Neural cell (in vitro differentiated cells): ENCODE data around the gene NPNT. TPM values are rescaled to one million over a fixed set of nuclear protein-coding genes. Genes with fewer than 3 reads are reported as not detected.

Experiments
- H2AFZ ChIP-seq: fragments of 200-600, 300-800 bp; sonication (generic), shearing (Covaris generic); 2 replicates; pipeline ENCODE4 v1.6.0; 2014; ENCODE audit warnings: low read depth, mild to moderate bottlenecking, antibody characterized with exemption, low read length, moderate library complexity
- H3F3A ChIP-seq: fragments of 200-600 bp; shearing (Covaris generic); 2 replicates; pipeline ENCODE4 v1.6.1; 2016; ENCODE audit warnings: mild to moderate bottlenecking, moderate library complexity, mixed read lengths, antibody characterized with exemption, low read length; ENCODE audit not compliant: insufficient read depth, poor library complexity, severe bottlenecking
- H3K27ac ChIP-seq: fragments of 200-600, 300-800 bp; sonication (generic), shearing (Covaris generic); 2 replicates; pipeline ENCODE4 v1.5.1; 2014; ENCODE audit warnings: mild to moderate bottlenecking, low read length, moderate library complexity
- H3K27me3 ChIP-seq: fragments of 300-800, 200-600 bp; sonication (generic), shearing (Covaris generic); 2 replicates; pipeline ENCODE4 v1.6.0; 2014; ENCODE audit warnings: mild to moderate bottlenecking, low read depth, low read length, moderate library complexity; ENCODE audit not compliant: insufficient read depth
- H3K36me3 ChIP-seq: fragments of 300-800, 200-600 bp; sonication (generic), shearing (Covaris generic); 2 replicates; pipeline ENCODE4 v1.5.1; 2014; ENCODE audit warnings: mild to moderate bottlenecking, antibody characterized with exemption, low read length, moderate library complexity; ENCODE audit not compliant: insufficient read depth
- H3K4me2 ChIP-seq: fragments of 300-800, 200-600 bp; sonication (generic), shearing (Covaris generic); 2 replicates; pipeline ENCODE4 v1.6.0; 2014; ENCODE audit warnings: mild to moderate bottlenecking, low read length
- H3K4me3 ChIP-seq: fragments of 300-800, 200-600 bp; sonication (generic), shearing (Covaris generic); 2 replicates; pipeline ENCODE4 v1.5.1; 2014; ENCODE audit warnings: mild to moderate bottlenecking, low read length, moderate library complexity
- H3K79me2 ChIP-seq: fragments of 200-600 bp; shearing (Covaris generic); replicated peaks from 2 replicates; pipeline ENCODE4 v1.6.0; 2014; ENCODE audit warnings: mild to moderate bottlenecking, low read length, moderate library complexity; ENCODE audit not compliant: insufficient read depth
- H3K9ac ChIP-seq: fragments of 300-800, 200-600 bp; sonication (generic), shearing (Covaris generic); 2 replicates; pipeline ENCODE4 v1.6.1; 2016; ENCODE audit warnings: mild to moderate bottlenecking, low read length, mixed read lengths
- H3K9me2 ChIP-seq: fragments of 200-600 bp; shearing (Covaris generic); 2 replicates; pipeline ENCODE4 v1.6.1; 2016; ENCODE audit warnings: mild to moderate bottlenecking, low read length, mixed read lengths; ENCODE audit not compliant: insufficient read depth
- H3K9me3 ChIP-seq: fragments of 200-600, 300-800 bp; sonication (generic), shearing (Covaris generic); 2 replicates; pipeline ENCODE4 v1.6.1; 2016; ENCODE audit warnings: mild to moderate bottlenecking, mixed run types, low read length, moderate library complexity, mixed read lengths
- H4K20me1 ChIP-seq: fragments of 200-600 bp; shearing (Covaris generic); 2 replicates; pipeline ENCODE4 v1.6.1; 2016; ENCODE audit warnings: mild to moderate bottlenecking, mixed run types; ENCODE audit not compliant: insufficient read depth
- CTCF ChIP-seq: fragments of 450-650 bp; IDR thresholded peaks from 2 replicates; pipeline ENCODE4 v1.5.1; 2014; ENCODE audit warnings: antibody characterized with exemption, mild to moderate bottlenecking, moderate library complexity; ENCODE audit not compliant: poor library complexity, severe bottlenecking
- EP300 ChIP-seq: fragments of 450-650 bp; conservative IDR thresholded peaks from 2 replicates; pipeline ENCODE4 v1.6.1; 2014; ENCODE audit warnings: antibody characterized with exemption, mild to moderate bottlenecking, moderate library complexity; ENCODE audit not compliant: poor library complexity, severe bottlenecking
- EZH2 ChIP-seq: fragments of 200-600, 300-800 bp; shearing (Covaris generic), sonication (generic); IDR thresholded peaks from 2 replicates; pipeline ENCODE4 v1.6.1; 2014; ENCODE audit warnings: antibody characterized with exemption, low read length, borderline replicate concordance, mild to moderate bottlenecking; ENCODE audit not compliant: insufficient read depth, poor library complexity, severe bottlenecking
- MXI1 ChIP-seq: fragments of 450-650 bp; conservative IDR thresholded peaks from 2 replicates; pipeline ENCODE4 v1.6.1; 2014; ENCODE audit warnings: antibody characterized with exemption, mild to moderate bottlenecking; ENCODE audit not compliant: poor library complexity, severe bottlenecking
- POLR2AphosphoS5 ChIP-seq: IDR thresholded peaks from 2 replicates; pipeline ENCODE4 v1.6.1; 2012
- RAD21 ChIP-seq: fragments of 450-650 bp; conservative IDR thresholded peaks from 2 replicates; pipeline ENCODE4 v1.6.1; 2014; ENCODE audit warnings: antibody characterized with exemption, mild to moderate bottlenecking, moderate library complexity
- REST ChIP-seq: IDR thresholded peaks from 2 replicates; pipeline ENCODE4 v1.6.1; 2012; ENCODE audit warnings: borderline replicate concordance
- SMC3 ChIP-seq: fragments of 450-650 bp; conservative IDR thresholded peaks from 2 replicates; pipeline ENCODE4 v1.6.1; 2014; ENCODE audit warnings: antibody characterized with exemption, mild to moderate bottlenecking, moderate library complexity; ENCODE audit not compliant: poor library complexity
- TAF1 ChIP-seq: IDR thresholded peaks from 2 replicates; pipeline ENCODE4 v1.6.1; 2012; ENCODE audit warnings: low read depth
- polyA plus RNA-seq: library from polyadenylated mRNA; depleted of rRNA; stranded (reverse); fragments of >200 nt; gene quantifications from 2 replicates; pipeline ENCODE4 v1.2.3, GENCODE V29; 2014

Gene NPNT
- polyA plus RNA-seq, 1 donor from 2014 or later, result 2.6 TPM

GRCh38 chr4:105911426-105911825 lies 16.2 kb downstream of the NPNT start:
- no peaks in the 10 kb centered on the region for H3K9me2 ChIP-seq
- H3K27ac ChIP-seq, result no peak overlapping the region
- H3K79me2 ChIP-seq, result no peaks in the 10 kb centered on the region
- no peak overlapping the region for H3K9ac ChIP-seq
- no peak overlapping the region for H3K4me2 ChIP-seq
- no peak overlapping the region for H3K4me3 ChIP-seq
- no peaks in the 10 kb centered on the region for H3K27me3 ChIP-seq
- no peaks in the 10 kb centered on the region for H4K20me1 ChIP-seq
- no peaks in the 10 kb centered on the region for H3F3A ChIP-seq
- TF ChIP-seq EZH2 (no peak), CTCF (no peak), MXI1 (no peak), RAD21 (no peak), POLR2AphosphoS5 (no peak), TAF1 (no peak), SMC3 (no peak), EP300 (no peak), REST (no peak)
- no peaks in the 10 kb centered on the region for H3K36me3 ChIP-seq
- no peak overlapping the region for H2AFZ ChIP-seq
- no peaks in the 10 kb centered on the region for H3K9me3 ChIP-seq

GRCh38 chr4:105912633-105913032 lies 17.4 kb downstream of the NPNT start:
- Histone ChIP-seq H3K27ac (no peak overlapping the region), H3K9ac (no peak overlapping the region), H3K36me3 (no peaks in the 10 kb centered on the region), H3K9me2 (no peaks in the 10 kb centered on the region), H3K4me3 (no peak overlapping the region), H2AFZ (no peak overlapping the region), H3K79me2 (no peaks in the 10 kb centered on the region), H3K4me2 (no peak overlapping the region), H3K27me3 (no peaks in the 10 kb centered on the region), H3F3A (no peaks in the 10 kb centered on the region), H3K9me3 (no peaks in the 10 kb centered on the region), H4K20me1 (no peaks in the 10 kb centered on the region)
- no peak for TF ChIP-seq MXI1
- TF ChIP-seq POLR2AphosphoS5, result no peak
- no peak for TF ChIP-seq RAD21
- TF ChIP-seq EP300, result no peak
- no peak for TF ChIP-seq SMC3
- TF ChIP-seq EZH2, result no peak
- no peak for TF ChIP-seq CTCF
- no peak for TF ChIP-seq REST
- TF ChIP-seq TAF1, result no peak
